T-helper 1 cell treated with Interleukin-12 subunit alpha and Interleukin-12 subunit beta and Interleukin-4 antibody, amounts not matched to agents 30 ng/mL and 1 ng/mL, for 36 hours (primary cell): Measurements from ENCODE around the gene CLSTN1. TPM values are rescaled to one million over a fixed set of nuclear protein-coding genes. Genes with fewer than 3 reads are reported as not detected.

Experiments
- intact Hi-C: fragments of 100-400 bp; cut with micrococcal nuclease; formaldehyde crosslinking; loops from one replicate; pipeline ENCODE4 v1.15.1; 2024
- total RNA-seq: library from RNA; stranded (reverse); gene quantifications from 2 replicates; pipeline ENCODE4 v1.2.3, GENCODE V29; 2022

The CLSTN1 gene
- total RNA-seq, 1 donor from 2014 or later: 102 TPM

DNA sequence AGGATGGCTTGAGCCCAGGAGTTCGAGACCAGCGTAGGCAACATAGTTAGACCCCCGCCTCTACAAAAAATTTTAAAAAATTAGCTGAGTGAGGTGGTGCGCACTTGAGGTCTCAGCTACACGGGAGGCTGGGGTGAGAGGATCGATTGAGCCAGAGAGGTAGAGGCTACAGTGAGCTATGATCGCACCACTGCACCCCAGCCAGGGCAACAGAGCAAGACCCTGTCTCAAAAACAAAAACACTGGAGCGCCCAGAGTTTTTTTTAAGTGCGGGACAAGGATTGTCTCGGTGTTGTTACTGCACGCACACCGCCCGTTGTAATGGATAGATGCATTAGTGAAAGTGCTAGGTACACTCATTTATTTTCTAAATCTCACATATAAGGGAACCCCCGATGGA lies 135.2 kb downstream of the CLSTN1 start:
- intact Hi-C loops: loop anchor here (5.0 kb wide), 1 partner anchor 561 kb away; the partner anchor contains the start of gene GPR157

DNA sequence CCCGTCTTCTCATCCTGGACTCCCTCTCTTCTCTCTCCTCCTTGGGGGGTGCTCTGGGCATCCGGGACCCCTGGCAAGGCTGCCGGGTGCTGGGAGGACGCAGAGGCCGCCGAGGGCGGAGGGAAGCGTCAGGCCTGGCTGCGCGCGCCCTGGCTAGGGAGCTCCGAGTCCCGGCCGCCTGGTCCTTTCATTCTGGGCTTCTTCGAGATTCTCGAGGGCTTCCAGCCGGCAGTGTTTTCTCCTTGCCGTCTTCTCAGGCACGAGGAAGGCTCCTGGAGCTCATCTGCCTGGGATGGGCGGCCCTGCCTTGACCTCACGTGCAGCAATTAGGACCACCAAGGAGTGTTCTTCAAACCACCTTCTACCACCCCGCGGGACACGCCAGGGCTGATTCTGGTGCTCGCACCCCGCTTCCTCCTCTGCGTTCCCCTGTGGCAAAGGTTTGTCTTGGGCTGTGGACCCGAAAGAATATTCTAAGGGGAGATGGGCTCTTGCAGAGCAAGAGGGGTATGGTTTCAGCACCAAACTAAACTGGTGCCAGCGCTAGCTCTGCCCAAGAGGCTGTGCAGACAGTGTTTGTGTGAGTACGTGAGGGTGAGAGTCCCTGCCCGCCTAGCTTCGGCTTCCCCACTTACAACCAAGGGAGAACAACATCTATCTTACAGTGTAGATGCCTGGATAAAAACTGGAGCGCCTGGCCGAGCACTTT lies 135.7 kb downstream of the CLSTN1 start:
- intact Hi-C loops: loop anchor here (1.0 to 5.0 kb wide), 4 partner anchors 29 to 561 kb away; partner anchors contain the start of genes GPR157 and TMEM201

DNA sequence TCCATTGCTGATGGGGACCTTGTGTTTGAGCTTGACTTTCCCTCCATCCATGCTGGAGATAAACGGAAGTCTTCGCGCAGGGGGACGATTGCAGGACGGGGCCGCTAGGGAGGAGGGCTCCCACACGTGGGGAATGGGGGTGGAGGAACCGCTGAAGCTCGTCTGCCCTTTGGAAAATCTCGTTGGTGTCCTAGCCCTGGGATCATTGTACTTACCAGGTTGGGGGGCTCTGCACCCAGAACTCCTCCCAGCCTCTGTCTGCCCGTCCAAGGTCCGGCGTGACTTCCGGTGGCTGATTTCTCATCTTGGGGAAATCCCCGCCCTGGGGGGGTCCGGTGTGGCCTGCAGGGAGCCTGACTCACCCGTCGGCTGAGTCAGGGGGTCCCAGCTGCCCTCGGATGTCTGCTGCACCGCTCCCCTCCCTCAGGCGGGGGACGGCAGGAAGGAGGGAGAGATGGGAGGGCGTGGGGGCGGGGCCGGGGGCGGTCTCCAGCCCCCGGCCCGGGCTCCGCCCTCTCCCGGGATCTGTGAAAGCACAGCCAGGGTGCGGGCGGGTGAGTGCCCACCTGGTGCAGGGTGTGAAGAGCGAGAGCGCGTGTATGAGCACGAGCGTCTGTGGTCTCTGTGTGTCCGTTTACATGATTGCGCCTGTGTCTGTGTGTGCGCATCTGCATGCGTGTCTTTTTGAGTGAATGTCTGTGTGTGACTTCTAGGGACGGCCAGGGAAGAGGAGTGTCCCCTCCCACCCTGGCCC lies 136.5 kb downstream of the CLSTN1 start:
- intact Hi-C loops: loop anchor here (1.0 to 5.0 kb wide), 4 partner anchors 30 to 560 kb away; partner anchors contain the start of genes GPR157 and TMEM201

- intact Hi-C loops: loop anchor here (5.0 kb wide), 1 partner anchor 558 kb away; the partner anchor contains the start of gene GPR157
These were observed 139.0 kb downstream of the CLSTN1 start for GRCh38 chr1:9684801-9685200.

DNA sequence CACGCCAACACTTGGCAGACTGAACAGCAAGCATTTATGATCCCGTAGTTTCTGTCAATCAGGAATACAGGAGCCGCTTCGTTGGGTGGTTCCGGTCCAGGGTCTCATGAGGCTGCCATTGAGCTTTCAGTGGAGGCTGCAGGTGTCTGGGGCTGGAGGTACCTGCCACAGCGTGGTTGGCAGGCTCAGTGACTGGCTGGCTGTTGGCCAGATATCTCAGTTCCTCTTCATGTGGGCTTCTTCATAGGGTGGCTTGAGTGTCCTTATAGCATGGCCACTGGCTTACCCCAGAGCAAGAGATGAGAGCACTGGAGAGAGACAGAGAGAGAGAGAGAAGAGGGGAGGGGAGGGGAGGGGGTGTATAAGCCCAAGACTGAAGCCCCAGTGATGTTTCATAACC lies 142.9 kb downstream of the CLSTN1 start:
- intact Hi-C loops: no loop called here

GRCh38 chr1:9680091-9680490 lies 143.7 kb downstream of the CLSTN1 start:
- intact Hi-C loops: no loop called here

Other genes with a start within 250 kb of the CLSTN1 start
- 17.4 and 19.1 TPM in 2 replicates for gene TMEM201, start 235.1 kb downstream of the CLSTN1 start, total RNA-seq
- 356 and 357 TPM in 2 replicates for gene PIK3CD, start 172.2 kb downstream of the CLSTN1 start, total RNA-seq
- gene CTNNBIP1, start 86.3 kb upstream of the CLSTN1 start, total RNA-seq: 7.4 and 11.0 TPM in 2 replicates
- gene LZIC, start 119.4 kb upstream of the CLSTN1 start, total RNA-seq: 28.2 and 29.5 TPM in 2 replicates
- 5.9 TPM in 2 replicates for gene NMNAT1, start 119.5 kb upstream of the CLSTN1 start, total RNA-seq
- not detected in 2 replicates for gene RBP7, start 173.3 kb upstream of the CLSTN1 start, total RNA-seq
- gene UBE4B, start 209.0 kb upstream of the CLSTN1 start, total RNA-seq: 36.5 and 39.0 TPM in 2 replicates